AG09319 (cell line): Measurements from ENCODE around the gene TNS4.

Experiments used
- DNase-seq: peaks from one replicate; pipeline ENCODE4 v3.0.0-alpha.2; 2010; ENCODE audit warnings: low read depth; ENCODE audit errors: extremely low read depth
- TF ChIP-seq, protein P1 (sequence below): IDR thresholded peaks from 2 replicates; pipeline ENCODE4 v1.5.1; 2011; ENCODE audit warnings: low read depth, mild to moderate bottlenecking, inconsistent platforms, low read length, moderate library complexity

Gene TNS4

DNA sequence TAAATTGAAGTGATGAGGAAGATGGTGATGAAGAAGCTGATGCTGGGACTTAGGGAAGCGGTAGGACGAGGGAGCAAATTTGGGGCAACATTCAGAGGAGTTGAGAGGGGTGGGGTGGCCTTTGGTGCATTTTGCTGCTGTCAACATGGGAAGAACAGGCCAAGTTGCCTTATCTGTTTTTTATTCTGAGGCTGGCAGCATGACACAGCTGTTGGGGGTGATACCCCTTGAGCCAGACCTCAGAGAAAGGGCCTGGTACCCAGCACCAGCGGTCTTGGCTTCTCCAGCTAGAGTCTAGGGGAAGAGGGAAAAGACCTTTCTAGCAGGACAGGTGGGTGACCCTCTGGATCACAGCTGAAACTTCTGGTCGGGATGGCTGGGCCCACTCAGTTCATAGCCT, 53.6 kb downstream of the TNS4 start:
- TF ChIP-seq, protein P1, sequence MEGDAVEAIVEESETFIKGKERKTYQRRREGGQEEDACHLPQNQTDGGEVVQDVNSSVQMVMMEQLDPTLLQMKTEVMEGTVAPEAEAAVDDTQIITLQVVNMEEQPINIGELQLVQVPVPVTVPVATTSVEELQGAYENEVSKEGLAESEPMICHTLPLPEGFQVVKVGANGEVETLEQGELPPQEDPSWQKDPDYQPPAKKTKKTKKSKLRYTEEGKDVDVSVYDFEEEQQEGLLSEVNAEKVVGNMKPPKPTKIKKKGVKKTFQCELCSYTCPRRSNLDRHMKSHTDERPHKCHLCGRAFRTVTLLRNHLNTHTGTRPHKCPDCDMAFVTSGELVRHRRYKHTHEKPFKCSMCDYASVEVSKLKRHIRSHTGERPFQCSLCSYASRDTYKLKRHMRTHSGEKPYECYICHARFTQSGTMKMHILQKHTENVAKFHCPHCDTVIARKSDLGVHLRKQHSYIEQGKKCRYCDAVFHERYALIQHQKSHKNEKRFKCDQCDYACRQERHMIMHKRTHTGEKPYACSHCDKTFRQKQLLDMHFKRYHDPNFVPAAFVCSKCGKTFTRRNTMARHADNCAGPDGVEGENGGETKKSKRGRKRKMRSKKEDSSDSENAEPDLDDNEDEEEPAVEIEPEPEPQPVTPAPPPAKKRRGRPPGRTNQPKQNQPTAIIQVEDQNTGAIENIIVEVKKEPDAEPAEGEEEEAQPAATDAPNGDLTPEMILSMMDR, result no peak
- no peak for DNase-seq

DNA sequence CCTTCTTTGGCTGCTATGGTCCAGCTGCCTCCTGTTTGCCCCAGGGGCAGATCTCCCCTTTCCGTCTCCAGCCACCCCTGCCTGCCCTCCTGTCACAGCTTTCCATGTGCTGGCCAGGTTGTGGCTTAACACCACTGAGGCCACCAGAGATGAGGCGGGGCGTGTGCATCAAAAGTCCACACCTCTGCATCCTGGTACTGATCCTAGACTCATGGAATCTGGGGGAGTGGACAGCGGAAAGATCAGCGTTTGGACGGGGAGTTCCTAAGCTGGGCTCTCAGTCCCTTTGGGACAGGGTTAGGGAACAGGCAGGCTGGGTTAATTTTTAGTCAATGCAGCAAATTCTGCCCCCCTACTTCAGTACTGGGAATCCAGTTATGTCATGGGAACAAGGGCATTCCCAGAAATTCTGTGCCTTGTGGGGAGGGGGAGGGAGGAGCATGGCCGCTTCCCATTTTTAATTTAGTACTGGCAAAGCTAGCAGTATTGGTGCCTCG, 54.2 kb downstream of the TNS4 start:
- TF ChIP-seq, protein P1, result no peak
- DNase-seq, result no peak

DNA sequence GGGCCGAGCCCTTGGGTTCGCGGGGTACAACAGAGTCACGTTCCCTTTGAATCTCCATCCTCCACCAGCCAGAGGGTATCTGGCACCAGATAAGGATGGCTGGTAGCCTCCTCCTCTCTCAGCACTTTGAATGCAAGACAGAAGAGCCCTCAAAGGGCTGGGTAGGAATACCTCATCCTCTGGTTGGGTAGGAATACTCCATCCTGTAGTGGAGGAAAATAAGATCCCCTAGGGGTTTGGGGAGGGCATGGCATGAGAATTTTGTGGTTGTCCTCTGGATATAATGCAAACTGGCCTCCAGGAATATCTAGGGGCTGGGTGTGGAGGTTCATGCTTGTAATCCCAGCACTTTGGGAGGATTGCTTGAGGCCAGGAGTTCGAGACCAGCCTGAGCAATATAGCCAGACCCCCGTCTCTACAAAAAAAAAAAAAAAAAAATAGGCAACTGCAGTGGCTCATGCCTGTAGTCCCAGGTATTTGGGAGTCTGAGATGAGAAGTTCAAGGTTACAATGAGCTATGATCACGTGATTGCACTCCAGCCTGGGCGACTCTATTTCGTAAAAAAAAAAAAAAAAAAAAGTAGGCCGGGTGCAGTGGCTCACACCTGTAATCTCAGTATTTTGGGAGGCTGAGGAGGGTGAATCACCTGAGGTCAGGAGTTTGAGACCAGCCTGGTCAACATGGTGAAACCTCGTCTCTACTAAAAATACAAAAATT, 55.5 kb downstream of the TNS4 start:
- DNase-seq, result no peak
- TF ChIP-seq, protein P1, result no peak

DNA sequence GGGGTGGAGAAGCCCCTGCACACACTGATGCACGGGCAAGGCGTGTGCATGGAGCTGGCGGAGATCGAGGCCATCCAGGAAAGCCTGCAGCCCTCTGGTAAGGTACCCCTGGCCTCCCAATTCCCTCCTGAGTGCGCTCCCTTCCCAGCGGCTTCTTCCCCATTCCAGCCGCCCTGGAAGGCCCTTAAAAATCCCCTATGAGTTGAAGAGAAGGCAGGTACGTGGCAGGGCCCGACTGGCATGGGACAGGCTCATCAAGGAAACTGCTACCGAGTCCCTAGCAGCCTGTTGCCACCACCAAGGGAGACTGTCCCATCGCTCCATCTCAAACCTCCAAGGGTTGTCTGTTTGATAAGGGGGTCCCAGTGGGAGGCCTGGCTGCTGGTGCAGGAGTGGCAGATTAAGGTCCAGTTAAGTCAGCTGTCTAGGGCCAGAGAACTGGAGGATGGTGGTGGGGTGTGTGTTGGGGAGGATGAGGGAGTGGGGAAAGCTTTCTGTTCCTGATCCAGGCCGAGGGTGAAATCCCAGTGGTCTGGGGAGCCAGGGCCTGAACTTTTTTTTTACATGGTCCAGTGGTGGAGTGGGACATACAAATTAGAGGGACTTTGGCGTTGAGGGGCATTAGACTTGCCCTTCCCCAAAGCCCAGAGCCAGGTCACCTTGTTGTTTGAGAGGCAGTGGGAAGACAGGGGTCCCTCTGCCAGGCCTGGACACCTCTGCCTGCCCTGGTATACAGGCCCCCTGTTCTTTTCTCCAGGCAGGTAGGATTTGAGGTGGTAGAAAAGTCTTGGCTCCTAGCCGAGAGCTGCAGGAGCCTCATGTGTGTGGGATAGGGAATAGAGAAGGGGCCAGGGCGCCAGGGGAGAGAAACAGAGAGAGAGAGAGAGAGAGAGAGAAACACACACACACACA, 57.2 kb downstream of the TNS4 start:
- DNase-seq, result no peak
- TF ChIP-seq, protein P1, result no peak

DNA sequence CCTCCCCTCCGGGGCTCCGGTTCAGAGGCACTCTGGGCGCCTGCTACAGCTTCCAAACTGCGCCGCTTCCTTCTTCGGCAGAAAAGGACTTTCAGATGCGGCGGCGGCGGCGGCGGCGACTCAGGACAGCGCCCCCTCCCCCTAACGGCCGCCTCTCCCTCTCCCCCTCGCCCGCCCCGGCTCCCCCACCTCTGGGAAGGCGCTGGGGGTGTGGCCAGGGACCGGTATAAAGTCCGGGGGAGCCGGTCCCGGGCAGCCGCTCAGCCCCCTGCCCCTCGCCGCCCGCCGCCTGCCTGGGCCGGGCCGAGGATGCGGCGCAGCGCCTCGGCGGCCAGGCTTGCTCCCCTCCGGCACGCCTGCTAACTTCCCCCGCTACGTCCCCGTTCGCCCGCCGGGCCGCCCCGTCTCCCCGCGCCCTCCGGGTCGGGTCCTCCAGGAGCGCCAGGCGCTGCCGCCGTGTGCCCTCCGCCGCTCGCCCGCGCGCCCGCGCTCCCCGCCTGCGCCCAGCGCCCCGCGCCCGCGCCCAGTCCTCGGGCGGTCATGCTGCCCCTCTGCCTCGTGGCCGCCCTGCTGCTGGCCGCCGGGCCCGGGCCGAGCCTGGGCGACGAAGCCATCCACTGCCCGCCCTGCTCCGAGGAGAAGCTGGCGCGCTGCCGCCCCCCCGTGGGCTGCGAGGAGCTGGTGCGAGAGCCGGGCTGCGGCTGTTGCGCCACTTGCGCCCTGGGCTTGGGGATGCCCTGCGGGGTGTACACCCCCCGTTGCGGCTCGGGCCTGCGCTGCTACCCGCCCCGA, 58.0 kb downstream of the TNS4 start, which contains the start of gene IGFBP4:
Gene IGFBP4 (plus strand): TSS at position 255 of the 792 bp plus-strand sequence. CDS start 286 bp downstream, at position 541.
- no peak for DNase-seq
- TF ChIP-seq, protein P1, result peak; percentile 30

DNA sequence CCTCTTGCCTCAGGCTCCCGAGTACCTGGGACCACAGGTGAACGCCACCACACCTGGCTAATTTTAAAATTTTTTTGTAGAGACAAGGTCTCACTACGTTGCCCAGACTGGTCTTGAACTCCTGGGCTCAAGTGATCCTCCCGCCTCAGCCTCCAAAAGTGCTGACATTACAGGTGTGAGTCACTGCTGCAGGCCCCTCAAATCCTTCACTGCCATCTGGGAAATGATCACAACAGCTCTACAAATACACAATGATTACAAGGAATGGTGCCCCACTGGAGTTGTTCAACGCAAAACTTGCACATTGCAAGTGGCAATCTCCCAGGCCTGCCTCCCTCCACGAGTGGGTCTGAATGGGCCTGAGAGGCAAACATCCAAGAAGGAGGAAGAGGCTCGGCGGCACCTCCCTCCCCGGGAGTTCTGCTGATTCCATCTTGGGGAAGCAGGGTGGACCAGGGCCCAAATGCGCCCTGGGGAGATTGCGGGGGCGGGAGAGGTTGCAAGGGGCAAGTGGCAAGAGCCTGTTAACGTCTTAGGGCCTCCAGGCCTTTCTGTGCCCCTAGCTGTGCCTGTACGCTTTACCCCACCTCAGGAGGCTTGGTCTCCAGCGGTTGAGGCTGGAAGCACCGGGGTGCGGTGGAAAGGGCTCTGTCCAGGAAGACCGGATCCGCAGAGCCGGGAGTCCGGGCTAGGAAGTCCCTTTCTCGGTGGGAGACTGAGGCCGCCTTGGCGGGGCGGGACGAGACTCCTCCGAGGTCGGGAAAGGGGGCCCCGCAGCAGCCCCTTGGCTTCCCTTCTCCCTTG, 58.8 kb downstream of the TNS4 start:
- TF ChIP-seq, protein P1, result no peak
- DNase-seq, result no peak
